GM10266 (cell line): ENCODE measurements around the gene BNC2.
"Not testable (repeated sequence)": the region's sequence is repeated elsewhere in the genome, so short reads cannot be mapped to it uniquely, and the experiment has no call there.

ENCODE experiments used
- DNase-seq: peaks from one replicate; pipeline ENCODE4 v3.0.0; 2012; ENCODE audit errors: extremely low spot score
- TF ChIP-seq, protein P1 (sequence below): IDR thresholded peaks from 2 replicates; pipeline ENCODE4 v1.5.1; 2012; ENCODE audit warnings: mild to moderate bottlenecking, low read depth; ENCODE audit not compliant: control insufficient read depth, insufficient read depth; ENCODE audit errors: missing control alignments

BNC2 gene

GRCh38 chr9:16899606-16900005 is 29.1 kb upstream of the BNC2 start:
- TF ChIP-seq, protein P1, sequence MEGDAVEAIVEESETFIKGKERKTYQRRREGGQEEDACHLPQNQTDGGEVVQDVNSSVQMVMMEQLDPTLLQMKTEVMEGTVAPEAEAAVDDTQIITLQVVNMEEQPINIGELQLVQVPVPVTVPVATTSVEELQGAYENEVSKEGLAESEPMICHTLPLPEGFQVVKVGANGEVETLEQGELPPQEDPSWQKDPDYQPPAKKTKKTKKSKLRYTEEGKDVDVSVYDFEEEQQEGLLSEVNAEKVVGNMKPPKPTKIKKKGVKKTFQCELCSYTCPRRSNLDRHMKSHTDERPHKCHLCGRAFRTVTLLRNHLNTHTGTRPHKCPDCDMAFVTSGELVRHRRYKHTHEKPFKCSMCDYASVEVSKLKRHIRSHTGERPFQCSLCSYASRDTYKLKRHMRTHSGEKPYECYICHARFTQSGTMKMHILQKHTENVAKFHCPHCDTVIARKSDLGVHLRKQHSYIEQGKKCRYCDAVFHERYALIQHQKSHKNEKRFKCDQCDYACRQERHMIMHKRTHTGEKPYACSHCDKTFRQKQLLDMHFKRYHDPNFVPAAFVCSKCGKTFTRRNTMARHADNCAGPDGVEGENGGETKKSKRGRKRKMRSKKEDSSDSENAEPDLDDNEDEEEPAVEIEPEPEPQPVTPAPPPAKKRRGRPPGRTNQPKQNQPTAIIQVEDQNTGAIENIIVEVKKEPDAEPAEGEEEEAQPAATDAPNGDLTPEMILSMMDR = no peak
- no peak for DNase-seq

DNA sequence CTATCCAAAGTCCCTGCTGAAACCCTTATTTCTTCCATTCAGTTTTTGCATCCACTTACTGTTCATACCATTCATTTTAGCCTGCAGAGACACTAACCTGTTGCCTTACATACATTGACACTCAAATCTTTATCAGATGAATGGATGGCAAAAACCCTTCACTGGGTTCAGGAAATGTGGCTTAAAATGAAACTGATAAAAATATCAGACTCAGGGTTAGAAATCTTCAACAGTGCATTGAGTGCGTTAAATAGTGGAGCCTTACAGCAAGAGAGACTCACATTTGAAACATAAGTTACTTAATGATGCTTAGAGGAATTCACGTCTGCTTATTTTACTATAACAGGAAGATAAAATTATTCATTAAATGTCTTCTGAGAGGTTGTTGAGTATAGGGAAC is 28.0 kb upstream of the BNC2 start:
- TF ChIP-seq, protein P1 = no peak

DNA sequence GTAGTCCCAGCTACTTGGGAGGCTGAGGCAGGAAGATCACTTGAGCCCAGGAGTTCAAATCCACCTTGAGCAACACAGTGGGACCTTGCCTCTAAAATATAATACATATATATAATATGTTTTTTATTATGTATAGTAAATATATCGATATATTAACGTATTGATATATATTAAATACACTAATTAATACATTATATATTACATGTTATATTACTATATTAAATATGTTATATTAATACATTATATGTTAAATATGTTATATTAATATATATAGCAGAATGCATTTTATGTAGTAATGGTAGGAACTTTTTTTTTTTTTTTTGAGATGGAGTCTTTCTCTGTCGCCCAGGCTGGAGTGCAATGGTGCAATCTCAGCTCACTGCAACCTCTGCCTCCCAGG is 18.1 kb upstream of the BNC2 start:
- TF ChIP-seq, protein P1 = no peak
- DNase-seq = no peak

More for the DNA sequence above, 28.0 kb upstream of the BNC2 start:
- no peak for DNase-seq

- DNase-seq = no peak
- TF ChIP-seq, protein P1 = no peak
Measured at GRCh38 chr9:16885931-16886330, 15.5 kb upstream of the BNC2 start.

GRCh38 chr9:16884952-16885513 is 14.6 kb upstream of the BNC2 start:
- no peak for DNase-seq
- TF ChIP-seq, protein P1 = no peak

DNA sequence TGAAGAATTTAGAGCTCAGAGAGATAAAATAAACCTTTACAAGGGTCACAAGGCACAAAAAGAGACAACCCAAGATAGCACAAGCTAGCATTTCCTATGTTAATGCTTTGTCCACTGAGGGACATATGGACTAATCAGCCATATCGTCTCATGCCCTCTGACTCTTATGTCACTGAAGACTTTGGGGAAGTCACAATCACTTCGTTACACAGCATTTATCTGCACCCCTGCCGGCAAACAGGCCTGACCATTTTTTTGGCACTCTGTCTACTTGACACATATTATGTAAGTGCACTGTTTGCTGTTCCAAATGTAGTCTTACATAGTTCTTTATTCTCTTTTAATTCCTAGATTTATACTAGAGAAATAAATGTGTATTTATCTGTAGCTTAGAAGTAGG is 13.9 kb upstream of the BNC2 start:
- no peak for DNase-seq
- TF ChIP-seq, protein P1 = no peak

- DNase-seq = no peak
Measured at GRCh38 chr9:16883586-16883985, 13.1 kb upstream of the BNC2 start.

GRCh38 chr9:16882440-16882839 is 12.0 kb upstream of the BNC2 start:
- DNase-seq = not testable (repeated sequence)

More at GRCh38 chr9:16883586-16883985, 13.1 kb upstream of the BNC2 start:
- TF ChIP-seq, protein P1 = no peak
